WERI-Rb-1 (cell line): ENCODE data around the gene RIT2.

Experiments
- DNase-seq: peaks from one replicate; pipeline ENCODE4 v3.0.0-alpha.2; 2020
- H3K27ac ChIP-seq: fragments of 250-450 bp; sonication (Bioruptor Pico); 2 replicates; pipeline ENCODE4 v1.5.1; 2020; ENCODE audit warnings: mild to moderate bottlenecking, moderate library complexity
- H3K27me3 ChIP-seq: fragments of 250-450 bp; sonication (Bioruptor Pico); 2 replicates; pipeline ENCODE4 v1.5.1; 2021; ENCODE audit warnings: mild to moderate bottlenecking, low read depth, moderate library complexity; ENCODE audit not compliant: insufficient read depth, severe bottlenecking
- H3K36me3 ChIP-seq: fragments of 250-450 bp; sonication (Bioruptor Pico); 2 replicates; pipeline ENCODE4 v1.5.1; 2020; ENCODE audit warnings: mild to moderate bottlenecking, moderate library complexity
- H3K4me3 ChIP-seq: 2 replicates; pipeline ENCODE4 v1.5.1; 2011; ENCODE audit warnings: low read depth, mild to moderate bottlenecking, control low read depth, low read length
- H3K9me3 ChIP-seq: fragments of 250-450 bp; sonication (Bioruptor Pico); 2 replicates; pipeline ENCODE4 v1.5.1; 2021; ENCODE audit warnings: mild to moderate bottlenecking, moderate library complexity; ENCODE audit not compliant: severe bottlenecking
- TF ChIP-seq, protein P1 (sequence below): IDR thresholded peaks from 2 replicates; pipeline ENCODE4 v1.5.1; 2011; ENCODE audit warnings: low read depth, mild to moderate bottlenecking, control low read depth, inconsistent platforms, low read length

RIT2 gene

DNA sequence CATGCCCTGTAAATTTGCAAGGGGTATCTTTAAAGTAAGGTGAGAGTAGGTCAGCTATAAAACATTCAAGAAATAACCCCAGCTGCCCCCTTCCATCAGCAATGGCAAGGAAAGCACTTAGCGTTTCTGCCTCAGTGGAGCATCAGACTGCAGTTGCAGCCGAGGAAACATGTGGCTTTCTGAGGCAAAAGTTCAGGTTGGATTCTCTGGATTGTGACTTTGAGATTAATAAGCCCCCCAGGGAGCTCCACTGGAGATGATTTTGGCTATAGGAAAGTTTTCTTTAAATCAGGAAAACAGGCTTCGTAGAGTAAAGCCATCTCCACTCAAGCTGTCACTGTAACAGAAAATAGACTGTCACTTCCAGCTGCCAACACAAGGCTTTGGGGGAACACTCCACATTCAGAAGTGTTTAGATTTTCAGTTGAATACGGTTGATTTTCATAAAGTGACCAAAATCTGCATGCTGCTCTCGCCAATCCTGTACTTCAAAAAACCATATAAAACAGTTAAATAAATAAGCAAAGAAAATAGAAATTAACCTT, 15.3 kb upstream of the RIT2 start:
- H3K9me3 ChIP-seq: no peaks in the 10 kb centered on the region
- H3K4me3 ChIP-seq: no peak overlapping the region
- TF ChIP-seq, protein P1, sequence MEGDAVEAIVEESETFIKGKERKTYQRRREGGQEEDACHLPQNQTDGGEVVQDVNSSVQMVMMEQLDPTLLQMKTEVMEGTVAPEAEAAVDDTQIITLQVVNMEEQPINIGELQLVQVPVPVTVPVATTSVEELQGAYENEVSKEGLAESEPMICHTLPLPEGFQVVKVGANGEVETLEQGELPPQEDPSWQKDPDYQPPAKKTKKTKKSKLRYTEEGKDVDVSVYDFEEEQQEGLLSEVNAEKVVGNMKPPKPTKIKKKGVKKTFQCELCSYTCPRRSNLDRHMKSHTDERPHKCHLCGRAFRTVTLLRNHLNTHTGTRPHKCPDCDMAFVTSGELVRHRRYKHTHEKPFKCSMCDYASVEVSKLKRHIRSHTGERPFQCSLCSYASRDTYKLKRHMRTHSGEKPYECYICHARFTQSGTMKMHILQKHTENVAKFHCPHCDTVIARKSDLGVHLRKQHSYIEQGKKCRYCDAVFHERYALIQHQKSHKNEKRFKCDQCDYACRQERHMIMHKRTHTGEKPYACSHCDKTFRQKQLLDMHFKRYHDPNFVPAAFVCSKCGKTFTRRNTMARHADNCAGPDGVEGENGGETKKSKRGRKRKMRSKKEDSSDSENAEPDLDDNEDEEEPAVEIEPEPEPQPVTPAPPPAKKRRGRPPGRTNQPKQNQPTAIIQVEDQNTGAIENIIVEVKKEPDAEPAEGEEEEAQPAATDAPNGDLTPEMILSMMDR: no peak
- no peak overlapping the region for H3K27ac ChIP-seq
- H3K27me3 ChIP-seq: no peaks in the 10 kb centered on the region
- no peaks in the 10 kb centered on the region for H3K36me3 ChIP-seq
- DNase-seq: no peak

DNA sequence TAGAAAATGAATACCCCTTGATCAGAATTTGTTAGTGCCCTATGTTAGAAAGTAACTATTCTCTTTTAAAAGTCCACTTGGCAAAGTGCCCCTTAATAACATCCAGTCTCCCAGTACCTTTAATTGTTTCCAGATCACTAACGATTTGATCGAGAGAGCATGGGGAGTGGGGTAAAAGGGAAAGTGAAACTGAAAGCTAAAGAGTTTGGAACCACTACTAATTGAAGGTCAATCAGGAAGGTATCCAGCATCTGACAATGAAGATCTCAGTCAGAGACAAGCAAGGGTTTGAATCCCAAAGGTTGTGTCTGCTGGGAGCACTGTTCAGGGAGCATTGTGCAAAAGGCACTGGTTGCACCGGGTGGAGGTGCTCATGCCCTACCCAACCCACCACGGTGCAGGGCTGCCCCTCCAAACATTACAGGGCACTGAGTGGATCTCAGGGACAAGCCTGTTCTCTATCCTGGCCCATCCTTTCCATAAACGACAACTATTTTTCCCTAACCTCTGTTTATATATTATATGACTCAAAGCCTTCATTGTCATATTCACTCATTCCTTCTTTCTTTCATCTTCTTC, 14.6 kb upstream of the RIT2 start:
- DNase-seq: no peak
- TF ChIP-seq, protein P1: no peak
- Histone ChIP-seq H3K27ac (no peak overlapping the region), H3K27me3 (no peaks in the 10 kb centered on the region), H3K4me3 (no peak overlapping the region), H3K9me3 (no peaks in the 10 kb centered on the region), H3K36me3 (no peaks in the 10 kb centered on the region)

DNA sequence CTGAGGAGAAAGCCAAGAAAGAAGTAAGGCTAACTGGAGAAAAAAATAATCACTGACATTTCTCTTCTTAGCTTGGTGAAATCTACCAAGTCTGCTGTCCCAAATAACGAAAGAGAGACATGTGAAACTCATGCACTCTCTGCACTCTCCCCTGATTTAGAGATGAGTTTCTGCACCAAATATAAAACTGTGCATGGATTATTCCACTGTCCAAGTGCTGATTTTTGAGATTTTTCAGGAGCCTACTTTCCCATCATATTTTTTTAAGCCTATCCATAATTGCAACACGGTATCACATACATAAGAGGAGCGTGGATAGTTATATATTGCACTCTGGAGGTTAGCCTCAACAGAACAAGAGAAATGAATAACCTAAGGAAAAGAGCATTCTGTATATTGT, 10.0 kb upstream of the RIT2 start:
- DNase-seq: no peak
- Histone ChIP-seq H3K27ac (no peak overlapping the region), H3K9me3 (no peaks in the 10 kb centered on the region), H3K36me3 (no peaks in the 10 kb centered on the region), H3K27me3 (no peaks in the 10 kb centered on the region), H3K4me3 (no peak overlapping the region)
- TF ChIP-seq, protein P1: no peak

DNA sequence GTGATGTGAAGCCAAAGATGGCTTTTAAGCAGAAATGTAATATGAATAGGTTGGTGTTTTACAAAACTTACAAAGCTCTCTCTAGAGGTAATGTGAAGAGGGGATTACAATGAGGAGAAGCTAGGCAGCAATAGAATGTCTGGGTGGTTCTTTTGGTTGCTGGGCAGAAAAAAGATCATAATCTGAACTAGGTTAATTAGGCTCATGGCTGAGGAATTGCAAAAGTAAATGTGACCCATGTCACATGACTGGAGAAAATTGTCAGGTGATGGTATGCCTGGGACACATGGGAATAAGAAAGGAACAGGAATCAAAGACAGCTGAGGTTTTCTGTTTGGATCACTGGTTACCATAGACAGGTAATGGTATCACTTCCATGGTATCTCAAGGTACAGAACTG, 7.5 kb upstream of the RIT2 start:
- Histone ChIP-seq H3K9me3 (no peaks in the 10 kb centered on the region), H3K36me3 (no peaks in the 10 kb centered on the region), H3K27ac (no peak overlapping the region), H3K27me3 (no peaks in the 10 kb centered on the region), H3K4me3 (no peak overlapping the region)
- TF ChIP-seq, protein P1: no peak
- no peak for DNase-seq

DNA sequence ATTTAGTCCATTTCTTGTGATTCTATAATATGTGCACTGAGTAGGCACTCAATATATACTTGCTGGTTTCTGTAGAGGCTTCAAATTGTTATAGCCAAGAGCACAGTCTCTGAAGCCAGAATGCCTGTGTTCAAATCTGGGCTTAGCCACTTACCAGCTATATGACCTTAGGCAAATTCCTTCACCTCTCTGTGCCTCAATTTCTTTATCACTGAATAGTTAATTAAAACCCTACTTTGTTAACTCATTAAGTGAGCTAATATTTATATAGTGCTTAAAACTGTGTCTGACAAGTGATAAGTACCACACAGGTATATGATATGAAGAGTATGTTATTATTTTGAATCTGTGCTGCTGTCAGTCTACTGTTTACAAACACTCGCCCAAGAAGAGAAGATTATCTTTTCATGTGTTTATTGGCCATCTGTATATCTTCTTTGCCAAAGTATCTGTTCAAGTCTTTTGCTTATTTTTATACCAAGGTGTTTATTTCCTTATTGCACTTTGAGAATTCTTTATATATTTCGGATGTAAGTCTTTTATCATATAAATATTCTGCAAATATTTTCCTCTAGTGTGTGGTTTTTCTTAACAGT, 1.3 kb upstream of the RIT2 start:
- H3K36me3 ChIP-seq: no peaks in the 10 kb centered on the region
- no peak overlapping the region for H3K27ac ChIP-seq
- H3K27me3 ChIP-seq: no peaks in the 10 kb centered on the region
- no peak overlapping the region for H3K4me3 ChIP-seq
- DNase-seq: no peak
- TF ChIP-seq, protein P1: no peak
- H3K9me3 ChIP-seq: no peaks in the 10 kb centered on the region
